Neural crest cell (in vitro differentiated cells): ENCODE data around the gene JUN. TPM values are rescaled to one million over a fixed set of nuclear protein-coding genes. Genes with fewer than 3 reads are reported as not detected.
"Not testable (repeated sequence)": the region's sequence is repeated elsewhere in the genome, so short reads cannot be mapped to it uniquely, and the experiment has no call there.

ENCODE experiments used
- DNase-seq: peaks from one replicate; pipeline ENCODE4 v3.0.0; 2021; ENCODE audit warnings: low read depth, mixed read lengths, low spot score
- H3K27ac Mint-ChIP-seq: one replicate; pipeline ENCODE4 v1.8.0; 2021; ENCODE audit warnings: mild to moderate bottlenecking, mixed read lengths; ENCODE audit not compliant: unreplicated experiment
- H3K27me3 Mint-ChIP-seq: 2 replicates; pipeline ENCODE4 v1.8.0; 2021; ENCODE audit warnings: low read depth, mild to moderate bottlenecking, mixed read lengths
- H3K36me3 Mint-ChIP-seq: 2 replicates; pipeline ENCODE4 v1.8.0; 2021; ENCODE audit warnings: low read depth, mild to moderate bottlenecking, mixed read lengths
- H3K4me1 Mint-ChIP-seq: 2 replicates; pipeline ENCODE4 v1.8.0; 2021; ENCODE audit warnings: mixed read lengths
- H3K4me3 Mint-ChIP-seq: one replicate; pipeline ENCODE4 v1.8.0; 2021; ENCODE audit warnings: mild to moderate bottlenecking, mixed read lengths
- H3K9me3 Mint-ChIP-seq: 2 replicates; pipeline ENCODE4 v1.8.0; 2021; ENCODE audit warnings: mixed read lengths
- total RNA-seq: library from RNA; stranded (reverse); gene quantifications from 2 replicates; pipeline ENCODE4 v1.2.1, GENCODE V29; 2021
- TF ChIP-seq, protein P1 (sequence below): fragments of 200-600 bp; sonication (generic); conservative IDR thresholded peaks from 2 replicates; pipeline ENCODE4 v1.5.0; 2021; ENCODE audit warnings: antibody characterized with exemption, mild to moderate bottlenecking

The JUN gene
- total RNA-seq, 1 donor from 2014 or later = 28.7 TPM

DNA sequence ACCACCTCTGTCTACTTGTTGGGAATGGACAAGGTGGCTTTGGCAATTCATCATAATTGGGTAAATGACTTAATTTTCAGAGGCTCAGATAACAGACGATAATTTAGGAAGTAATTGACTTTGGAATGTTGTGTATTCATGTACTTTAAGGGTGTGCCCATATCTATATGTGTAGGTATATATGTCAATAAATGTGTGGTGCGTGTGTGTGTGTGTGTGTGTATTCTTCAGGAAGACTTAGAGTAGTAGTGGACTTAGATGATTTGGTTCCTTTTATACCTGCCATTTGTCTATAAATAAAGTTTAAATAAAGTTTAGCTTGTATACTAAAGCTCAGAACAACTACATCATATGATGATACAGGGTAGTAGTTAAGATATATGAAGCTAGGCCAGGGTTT is 20.0 kb upstream of the JUN start:
- peaks cover 4% of the 10 kb centered on the region for H3K27me3 Mint-ChIP-seq
- H3K4me3 Mint-ChIP-seq = no peak overlapping the region
- H3K9me3 Mint-ChIP-seq = no peaks in the 10 kb centered on the region
- no peaks in the 10 kb centered on the region for H3K36me3 Mint-ChIP-seq
- H3K4me1 Mint-ChIP-seq = no peaks in the 10 kb centered on the region
- TF ChIP-seq, protein P1, sequence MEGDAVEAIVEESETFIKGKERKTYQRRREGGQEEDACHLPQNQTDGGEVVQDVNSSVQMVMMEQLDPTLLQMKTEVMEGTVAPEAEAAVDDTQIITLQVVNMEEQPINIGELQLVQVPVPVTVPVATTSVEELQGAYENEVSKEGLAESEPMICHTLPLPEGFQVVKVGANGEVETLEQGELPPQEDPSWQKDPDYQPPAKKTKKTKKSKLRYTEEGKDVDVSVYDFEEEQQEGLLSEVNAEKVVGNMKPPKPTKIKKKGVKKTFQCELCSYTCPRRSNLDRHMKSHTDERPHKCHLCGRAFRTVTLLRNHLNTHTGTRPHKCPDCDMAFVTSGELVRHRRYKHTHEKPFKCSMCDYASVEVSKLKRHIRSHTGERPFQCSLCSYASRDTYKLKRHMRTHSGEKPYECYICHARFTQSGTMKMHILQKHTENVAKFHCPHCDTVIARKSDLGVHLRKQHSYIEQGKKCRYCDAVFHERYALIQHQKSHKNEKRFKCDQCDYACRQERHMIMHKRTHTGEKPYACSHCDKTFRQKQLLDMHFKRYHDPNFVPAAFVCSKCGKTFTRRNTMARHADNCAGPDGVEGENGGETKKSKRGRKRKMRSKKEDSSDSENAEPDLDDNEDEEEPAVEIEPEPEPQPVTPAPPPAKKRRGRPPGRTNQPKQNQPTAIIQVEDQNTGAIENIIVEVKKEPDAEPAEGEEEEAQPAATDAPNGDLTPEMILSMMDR = no peak
- no peak for DNase-seq
- no peak overlapping the region for H3K27ac Mint-ChIP-seq

DNA sequence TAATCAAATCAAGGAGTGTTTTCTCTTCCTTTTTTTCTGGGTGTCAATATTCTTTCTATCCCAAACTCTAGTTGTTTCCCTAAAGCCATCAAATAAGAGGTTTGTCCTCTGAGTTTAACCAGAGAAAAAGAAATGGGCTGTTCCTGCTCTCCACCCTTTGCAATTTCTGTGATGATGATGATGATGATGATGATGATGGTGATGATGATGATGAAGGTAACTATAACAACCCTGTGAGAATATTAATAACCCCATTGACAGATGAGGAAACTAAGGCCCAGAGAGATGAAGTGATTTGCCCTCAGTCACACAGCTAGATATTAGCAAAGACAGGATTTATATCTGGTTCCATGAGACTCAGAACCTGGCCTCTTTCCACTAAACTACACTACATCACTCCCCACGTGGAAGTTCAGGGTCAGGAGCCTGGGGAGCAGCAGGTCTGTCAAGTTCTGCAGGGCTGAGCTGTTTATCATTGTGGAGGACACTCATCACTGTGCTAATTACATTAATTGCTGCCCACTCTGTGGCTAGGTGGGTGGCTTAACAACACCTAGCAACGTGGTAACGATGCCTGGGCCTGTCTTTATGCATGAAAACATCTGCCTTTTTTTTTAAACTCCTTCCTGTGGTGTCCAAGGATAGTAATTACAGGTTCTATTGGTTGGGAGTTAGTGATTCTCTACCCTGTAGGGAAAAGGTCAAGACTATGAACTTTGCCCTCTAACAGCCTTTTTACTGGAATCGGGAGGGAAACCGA is 19.0 kb upstream of the JUN start:
- H3K27ac Mint-ChIP-seq = no peak overlapping the region
- no peaks in the 10 kb centered on the region for H3K9me3 Mint-ChIP-seq
- H3K4me1 Mint-ChIP-seq = no peaks in the 10 kb centered on the region
- no peak for DNase-seq
- no peak overlapping the region for H3K4me3 Mint-ChIP-seq
- no peaks in the 10 kb centered on the region for H3K36me3 Mint-ChIP-seq
- peaks cover 4% of the 10 kb centered on the region for H3K27me3 Mint-ChIP-seq
- TF ChIP-seq, protein P1 = no peak

GRCh38 chr1:58801286-58801685 is 17.4 kb upstream of the JUN start:
- DNase-seq, H3K4me3 Mint-ChIP-seq, H3K36me3 Mint-ChIP-seq, H3K4me1 Mint-ChIP-seq, H3K9me3 Mint-ChIP-seq, H3K27ac Mint-ChIP-seq, H3K27me3 Mint-ChIP-seq: not testable (repeated sequence)

DNA sequence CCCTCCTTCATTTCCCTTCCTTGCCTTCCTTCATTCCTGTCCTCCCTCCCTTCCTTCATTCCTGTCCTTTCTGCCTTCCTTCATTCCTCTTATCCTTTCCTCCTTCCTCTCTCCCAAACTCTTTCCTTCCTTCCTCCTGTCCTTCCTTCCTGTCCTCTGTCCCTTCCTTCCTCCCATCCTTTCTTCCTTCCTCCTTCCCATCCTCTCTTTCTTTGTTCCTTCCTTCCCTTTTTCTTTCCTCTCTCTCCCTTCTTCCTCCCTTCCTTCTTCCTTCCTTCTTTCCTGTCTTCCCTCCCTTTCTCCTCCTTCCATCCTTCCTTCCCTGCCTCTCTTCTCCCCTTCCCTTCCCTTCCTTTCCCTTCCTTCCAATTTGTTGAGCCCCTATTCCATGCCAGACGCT is 15.8 kb upstream of the JUN start:
- no peak overlapping the region for H3K27ac Mint-ChIP-seq
- no peaks in the 10 kb centered on the region for H3K4me1 Mint-ChIP-seq
- H3K4me3 Mint-ChIP-seq = no peak overlapping the region
- no peaks in the 10 kb centered on the region for H3K36me3 Mint-ChIP-seq
- H3K9me3 Mint-ChIP-seq = no peaks in the 10 kb centered on the region
- H3K27me3 Mint-ChIP-seq = peaks cover 7% of the 10 kb centered on the region
- DNase-seq = no peak
- TF ChIP-seq, protein P1 = no peak

GRCh38 chr1:58798910-58799442 is 15.1 kb upstream of the JUN start:
- Mint-ChIP-seq H3K9me3 (no peaks in the 10 kb centered on the region), H3K27me3 (peaks cover 7% of the 10 kb centered on the region), H3K4me1 (no peaks in the 10 kb centered on the region), H3K27ac (no peak overlapping the region), H3K4me3 (no peak overlapping the region), H3K36me3 (no peaks in the 10 kb centered on the region)
- DNase-seq = no peak
- TF ChIP-seq, protein P1 = no peak

DNA sequence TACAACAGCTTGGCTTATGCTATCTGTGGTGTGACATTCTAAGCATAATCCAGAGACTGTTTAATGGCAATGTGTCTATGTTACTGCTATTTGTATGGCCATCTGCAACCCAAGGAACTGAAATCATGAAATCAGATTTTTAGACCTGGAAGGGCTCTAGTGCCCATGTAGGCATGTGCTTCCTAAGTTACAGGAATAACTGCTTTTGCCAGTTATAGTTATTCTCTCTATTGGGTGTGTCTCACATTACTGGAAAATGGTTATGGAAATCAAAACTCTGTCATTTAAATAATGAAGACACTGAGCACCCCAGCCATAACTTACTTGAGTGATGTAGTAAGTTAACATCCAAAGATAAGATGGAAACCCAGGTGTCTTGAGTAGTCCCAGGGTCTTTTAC is 12.6 kb upstream of the JUN start:
- peaks cover 7% of the 10 kb centered on the region for H3K27me3 Mint-ChIP-seq
- no peak overlapping the region for H3K27ac Mint-ChIP-seq
- TF ChIP-seq, protein P1 = no peak
- H3K9me3 Mint-ChIP-seq = no peaks in the 10 kb centered on the region
- H3K4me3 Mint-ChIP-seq = no peak overlapping the region
- H3K36me3 Mint-ChIP-seq = no peaks in the 10 kb centered on the region
- no peaks in the 10 kb centered on the region for H3K4me1 Mint-ChIP-seq
- no peak for DNase-seq
